Liver (tissue), 9 donors: Measurements from ENCODE around the gene SYCP2. TPM values are rescaled to one million over a fixed set of nuclear protein-coding genes. Genes with fewer than 3 reads are reported as not detected.

Experiments used
- DNase-seq: peaks from one replicate; pipeline ENCODE4 v3.0.0-alpha.2; 2017; ENCODE audit warnings: low spot score
- H3K27ac ChIP-seq, 2 donors: one replicate each; pipeline ENCODE4 v1.7.0; 2013; ENCODE audit warnings: inconsistent platforms in 2 of 2, low read length in 2 of 2, control low read depth in 1 of 2, low read depth in 1 of 2, mild to moderate bottlenecking in 1 of 2
- H3K27me3 ChIP-seq, 4 donors: one replicate each; pipeline versions ENCODE4 v1.6.1 to v1.7.0; 2013; ENCODE audit warnings: low read length in 3 of 4, inconsistent platforms in 1 of 4, mild to moderate bottlenecking in 1 of 4, moderate library complexity in 1 of 4; ENCODE audit not compliant: control insufficient read depth in 4 of 4, insufficient read depth in 4 of 4
- H3K36me3 ChIP-seq, 4 donors: one replicate each; pipeline versions ENCODE4 v1.6.1 to v1.7.0; 2013; ENCODE audit warnings: low read length in 3 of 4, mild to moderate bottlenecking in 3 of 4, low read depth in 1 of 4, moderate library complexity in 1 of 4; ENCODE audit not compliant: control insufficient read depth in 4 of 4, insufficient read depth in 3 of 4
- H3K4me1 ChIP-seq, 4 donors: one replicate each; pipeline versions ENCODE4 v1.6.1 to v1.7.0; 2013; ENCODE audit warnings: low read length in 3 of 4, mild to moderate bottlenecking in 3 of 4, moderate library complexity in 1 of 4; ENCODE audit not compliant: control insufficient read depth in 4 of 4, insufficient read depth in 4 of 4
- H3K4me3 ChIP-seq, 3 donors: one replicate each; pipeline versions ENCODE4 v1.6.1 to v1.7.0; 2013; ENCODE audit warnings: low read length in 3 of 3, control low read depth in 1 of 3, low read depth in 1 of 3, mild to moderate bottlenecking in 1 of 3
- H3K9ac ChIP-seq, 2 donors: one replicate each; pipeline ENCODE4 v1.7.0; 2013; ENCODE audit warnings: low read length in 2 of 2, mild to moderate bottlenecking in 2 of 2, moderate library complexity in 2 of 2, control low read depth in 1 of 2, low read depth in 1 of 2
- H3K9me3 ChIP-seq, 4 donors: one replicate each; pipeline versions ENCODE4 v1.6.1 to v1.7.0; 2013; ENCODE audit warnings: low read length in 3 of 4; ENCODE audit not compliant: control insufficient read depth in 4 of 4
- EGR1 ChIP-seq, 2 donors: IDR thresholded peaks; 2 replicates each; pipeline ENCODE4 v1.6.1; 2016 to 2018; ENCODE audit warnings: antibody characterized with exemption in 2 of 2, low read depth in 2 of 2
- FOXA2 ChIP-seq: IDR thresholded peaks from 2 replicates; pipeline ENCODE4 v1.6.1; 2016; ENCODE audit warnings: antibody characterized with exemption
- GABPA ChIP-seq, 2 donors: IDR thresholded peaks in 1 of 2; conservative IDR thresholded peaks in 1 of 2; 2 replicates each; pipeline ENCODE4 v1.6.1; 2016; ENCODE audit warnings: antibody characterized with exemption in 2 of 2, mild to moderate bottlenecking in 1 of 2, moderate library complexity in 1 of 2
- HNF4A ChIP-seq, 2 donors: conservative IDR thresholded peaks; 2 replicates each; pipeline ENCODE4 v1.6.1; 2016; ENCODE audit warnings: antibody characterized with exemption in 2 of 2, mild to moderate bottlenecking in 2 of 2
- JUND ChIP-seq, 2 donors: IDR thresholded peaks; 2 replicates each; pipeline ENCODE4 v1.6.1; 2016; ENCODE audit warnings: antibody characterized with exemption in 2 of 2
- RAD21 ChIP-seq, 2 donors: IDR thresholded peaks; 2 replicates each; pipeline ENCODE4 v1.6.1; 2016; ENCODE audit warnings: antibody characterized with exemption in 2 of 2, mild to moderate bottlenecking in 2 of 2
- RXRA ChIP-seq, 2 donors: IDR thresholded peaks; 2 replicates each; pipeline ENCODE4 v1.6.1; 2017 to 2018; ENCODE audit warnings: antibody characterized with exemption in 2 of 2, mild to moderate bottlenecking in 1 of 2
- SP1 ChIP-seq: IDR thresholded peaks from 2 replicates; pipeline ENCODE4 v1.6.1; 2018; ENCODE audit warnings: antibody characterized with exemption, mild to moderate bottlenecking
- YY1 ChIP-seq: IDR thresholded peaks from 2 replicates; pipeline ENCODE4 v1.6.1; 2016; ENCODE audit warnings: antibody characterized with exemption, mild to moderate bottlenecking
- WGBS: extraction: QIAGEN DNeasy Blood & Tissue Kit; methylation state at CpG from one replicate; pipeline ENCODE4 v1.1.7; 2013; 5-methylcytosine and 5-hydroxymethylcytosine counted together
- polyA plus RNA-seq, 2 donors: library from polyadenylated mRNA; stranded (reverse) in 1 of 2; unstranded in 1 of 2; fragments of 200-250 nt in 1 of 2; fragments of >200 nt in 1 of 2; fragmentation: Nextera tagmentation in 1 of 2; extraction: Ambion mirVana in 1 of 2; gene quantifications; one replicate each; pipeline versions ENCODE4 v1.2.1 to v1.2.3, GENCODE V29; 2013 to 2015
- total RNA-seq, 2 donors: library from RNA; depleted of rRNA; stranded (reverse); fragments of >200 nt; gene quantifications; one replicate each; pipeline ENCODE4 v1.2.3, GENCODE V29; 2014
- TF ChIP-seq, protein P1 (sequence below): fragments of 150-350 bp; IDR thresholded peaks from 2 replicates; pipeline ENCODE4 v1.5.1; 2017; ENCODE audit warnings: improper control_type of control experiment, low read depth, low read length; ENCODE audit not compliant: missing input control
- TF ChIP-seq, protein P2 (sequence below): IDR thresholded peaks from 2 replicates; pipeline ENCODE4 v1.6.1; 2016; ENCODE audit warnings: antibody characterized with exemption
- TF ChIP-seq, protein P3 (sequence below): IDR thresholded peaks from 2 replicates; pipeline ENCODE4 v1.6.1; 2016; ENCODE audit warnings: antibody characterized with exemption
- TF ChIP-seq, protein P4 (sequence below): IDR thresholded peaks from 2 replicates; pipeline ENCODE4 v1.6.1; 2016; ENCODE audit warnings: antibody characterized with exemption
- donor health status: healthy.
- donor health status: healthy.
- donor health status: healthy.
- donor health status: healthy.
- donor health status: healthy.

Gene SYCP2
- total and polyA plus RNA-seq, 4 donors, result 0.07 to 0.84 (median 0.38) TPM

DNA sequence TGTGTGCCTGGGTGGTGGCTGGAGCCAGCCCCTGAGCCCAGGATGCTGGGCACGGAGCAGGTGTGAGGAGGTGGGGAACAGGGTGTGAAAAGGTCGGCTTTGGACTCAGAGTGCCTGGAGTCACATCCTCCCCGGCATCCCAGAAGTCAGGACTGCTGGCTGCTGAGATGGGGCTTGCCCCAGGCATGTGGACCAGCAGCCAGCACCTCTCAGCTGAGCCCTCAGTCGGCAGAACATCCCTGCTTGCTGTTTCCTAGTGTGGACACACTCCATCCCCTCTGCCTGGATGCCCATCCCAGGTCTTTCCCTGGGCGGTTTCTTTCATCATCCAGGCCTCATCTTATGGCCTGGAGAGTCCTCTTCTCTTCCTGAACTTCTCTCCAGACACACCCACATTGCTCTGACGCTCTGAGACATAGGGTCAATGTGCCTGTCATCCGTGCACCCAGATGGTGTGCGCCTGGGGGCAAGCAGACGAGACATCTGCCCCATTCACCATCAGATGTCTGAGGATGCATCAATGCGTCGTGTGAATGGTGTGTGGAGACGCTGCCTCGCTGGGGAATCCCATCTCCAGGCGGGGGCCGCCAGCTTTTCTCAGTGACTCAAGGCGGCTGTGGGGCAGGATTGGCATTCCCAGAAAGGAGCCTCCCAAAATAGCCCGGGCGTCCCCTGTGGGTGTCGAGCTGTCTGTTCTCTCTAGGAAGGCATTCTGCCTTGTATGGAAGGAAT, 104.2 kb downstream of the SYCP2 start:
- Histone ChIP-seq H3K36me3 (no peaks in the 10 kb centered on the region), H3K27ac (no peak overlapping the region), H3K27me3 (no peaks in the 10 kb centered on the region), H3K9me3 (no peaks in the 10 kb centered on the region), H3K4me1 (no peaks in the 10 kb centered on the region), H3K4me3 (no peak overlapping the region), H3K9ac (no peak overlapping the region)
- peak; percentile 21 for DNase-seq
- WGBS, result 74% methylated on average over 19 of the region's 19 CpGs
- TF ChIP-seq SP1, result no peak
- no peak for TF ChIP-seq YY1
- TF ChIP-seq RXRA (IDR thresholded peaks at IDR 0.05), result no peak
- no peak for TF ChIP-seq HNF4A (conservative IDR thresholded peaks at IDR 0.05)
- TF ChIP-seq, protein P1, sequence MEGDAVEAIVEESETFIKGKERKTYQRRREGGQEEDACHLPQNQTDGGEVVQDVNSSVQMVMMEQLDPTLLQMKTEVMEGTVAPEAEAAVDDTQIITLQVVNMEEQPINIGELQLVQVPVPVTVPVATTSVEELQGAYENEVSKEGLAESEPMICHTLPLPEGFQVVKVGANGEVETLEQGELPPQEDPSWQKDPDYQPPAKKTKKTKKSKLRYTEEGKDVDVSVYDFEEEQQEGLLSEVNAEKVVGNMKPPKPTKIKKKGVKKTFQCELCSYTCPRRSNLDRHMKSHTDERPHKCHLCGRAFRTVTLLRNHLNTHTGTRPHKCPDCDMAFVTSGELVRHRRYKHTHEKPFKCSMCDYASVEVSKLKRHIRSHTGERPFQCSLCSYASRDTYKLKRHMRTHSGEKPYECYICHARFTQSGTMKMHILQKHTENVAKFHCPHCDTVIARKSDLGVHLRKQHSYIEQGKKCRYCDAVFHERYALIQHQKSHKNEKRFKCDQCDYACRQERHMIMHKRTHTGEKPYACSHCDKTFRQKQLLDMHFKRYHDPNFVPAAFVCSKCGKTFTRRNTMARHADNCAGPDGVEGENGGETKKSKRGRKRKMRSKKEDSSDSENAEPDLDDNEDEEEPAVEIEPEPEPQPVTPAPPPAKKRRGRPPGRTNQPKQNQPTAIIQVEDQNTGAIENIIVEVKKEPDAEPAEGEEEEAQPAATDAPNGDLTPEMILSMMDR, result no peak
- TF ChIP-seq, protein P2, sequence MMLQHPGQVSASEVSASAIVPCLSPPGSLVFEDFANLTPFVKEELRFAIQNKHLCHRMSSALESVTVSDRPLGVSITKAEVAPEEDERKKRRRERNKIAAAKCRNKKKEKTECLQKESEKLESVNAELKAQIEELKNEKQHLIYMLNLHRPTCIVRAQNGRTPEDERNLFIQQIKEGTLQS, result no peak
- TF ChIP-seq RAD21 (IDR thresholded peaks at IDR 0.05), result no peak
- no peak for TF ChIP-seq FOXA2
- TF ChIP-seq, protein P3, sequence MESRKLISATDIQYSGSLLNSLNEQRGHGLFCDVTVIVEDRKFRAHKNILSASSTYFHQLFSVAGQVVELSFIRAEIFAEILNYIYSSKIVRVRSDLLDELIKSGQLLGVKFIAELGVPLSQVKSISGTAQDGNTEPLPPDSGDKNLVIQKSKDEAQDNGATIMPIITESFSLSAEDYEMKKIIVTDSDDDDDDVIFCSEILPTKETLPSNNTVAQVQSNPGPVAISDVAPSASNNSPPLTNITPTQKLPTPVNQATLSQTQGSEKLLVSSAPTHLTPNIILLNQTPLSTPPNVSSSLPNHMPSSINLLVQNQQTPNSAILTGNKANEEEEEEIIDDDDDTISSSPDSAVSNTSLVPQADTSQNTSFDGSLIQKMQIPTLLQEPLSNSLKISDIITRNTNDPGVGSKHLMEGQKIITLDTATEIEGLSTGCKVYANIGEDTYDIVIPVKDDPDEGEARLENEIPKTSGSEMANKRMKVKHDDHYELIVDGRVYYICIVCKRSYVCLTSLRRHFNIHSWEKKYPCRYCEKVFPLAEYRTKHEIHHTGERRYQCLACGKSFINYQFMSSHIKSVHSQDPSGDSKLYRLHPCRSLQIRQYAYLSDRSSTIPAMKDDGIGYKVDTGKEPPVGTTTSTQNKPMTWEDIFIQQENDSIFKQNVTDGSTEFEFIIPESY, result no peak
- no peak for TF ChIP-seq GABPA (IDR thresholded peaks at IDR 0.05 in 1 of 2, conservative IDR thresholded peaks at IDR 0.05 in 1 of 2)
- TF ChIP-seq JUND (IDR thresholded peaks at IDR 0.05), result no peak
- TF ChIP-seq, protein P4, sequence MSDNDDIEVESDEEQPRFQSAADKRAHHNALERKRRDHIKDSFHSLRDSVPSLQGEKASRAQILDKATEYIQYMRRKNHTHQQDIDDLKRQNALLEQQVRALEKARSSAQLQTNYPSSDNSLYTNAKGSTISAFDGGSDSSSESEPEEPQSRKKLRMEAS, result no peak

DNA sequence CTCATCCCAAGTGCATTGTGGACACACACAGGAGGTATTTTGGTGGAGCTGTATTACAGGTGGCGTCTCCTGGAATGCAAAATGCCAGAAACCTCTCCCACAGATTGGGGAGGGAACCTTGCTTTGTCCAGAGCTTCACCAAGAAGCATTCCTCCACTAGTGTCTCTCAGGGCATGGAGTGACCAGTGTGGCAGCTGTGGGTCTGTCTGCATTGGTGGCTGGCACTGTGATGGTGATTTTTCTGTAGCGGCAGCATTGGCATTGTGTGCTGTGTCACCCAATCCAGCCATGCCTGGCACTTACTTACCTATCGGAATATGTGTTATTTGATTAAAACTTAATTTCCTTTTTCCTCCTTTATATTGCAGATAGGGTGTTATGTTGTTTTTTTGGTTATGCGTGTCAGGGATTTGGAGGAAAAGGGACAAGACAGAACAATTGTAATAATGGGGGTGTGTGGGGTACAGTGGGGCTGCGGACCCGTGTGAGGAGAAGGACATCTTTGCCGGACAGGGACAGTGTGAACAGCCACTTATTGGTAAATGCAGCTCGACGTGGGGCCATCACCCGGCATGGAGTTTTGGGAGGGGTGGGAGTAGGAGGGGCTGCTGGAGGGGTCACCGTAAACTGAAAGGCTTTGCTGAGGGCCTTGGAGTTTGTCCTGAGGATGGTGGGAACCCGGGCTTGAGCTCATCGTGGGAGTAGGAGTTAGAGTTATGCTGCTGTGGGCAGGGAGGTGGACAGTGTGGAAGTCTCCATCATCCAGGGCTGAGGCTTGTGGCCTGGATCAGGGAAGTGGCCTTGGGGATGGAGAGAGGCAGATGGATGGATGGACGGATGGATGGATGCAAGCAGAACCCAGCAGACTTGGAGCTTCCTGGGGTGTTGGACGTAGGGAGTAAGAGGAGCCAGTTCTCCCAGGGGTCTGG, 105.0 kb downstream of the SYCP2 start:
- TF ChIP-seq EGR1 (IDR thresholded peaks at IDR 0.05; ENCODE audit: low read depth in 2 of 2) (no peak), JUND (IDR thresholded peaks at IDR 0.05) (no peak), SP1 (no peak), GABPA (IDR thresholded peaks at IDR 0.05 in 1 of 2, conservative IDR thresholded peaks at IDR 0.05 in 1 of 2) (no peak), HNF4A (conservative IDR thresholded peaks at IDR 0.05) (no peak), RXRA (IDR thresholded peaks at IDR 0.05) (no peak), FOXA2 (no peak), YY1 (no peak), RAD21 (IDR thresholded peaks at IDR 0.05) (no peak)
- TF ChIP-seq, protein P2, result no peak
- TF ChIP-seq, protein P1, result no peak

More for the DNA sequence above, 105.0 kb downstream of the SYCP2 start:
- H3K27ac ChIP-seq, result no peak overlapping the region
- H3K27me3 ChIP-seq, result no peaks in the 10 kb centered on the region
- 73% methylated on average over 15 of the region's 15 CpGs for WGBS
- no peaks in the 10 kb centered on the region for H3K36me3 ChIP-seq
- peak; percentile 19 for DNase-seq
- H3K4me3 ChIP-seq, result no peak overlapping the region
- no peaks in the 10 kb centered on the region for H3K9me3 ChIP-seq
- H3K9ac ChIP-seq, result no peak overlapping the region
- no peaks in the 10 kb centered on the region for H3K4me1 ChIP-seq
